NCI-H146 (cell line): ENCODE data around the gene PTPRH.

ENCODE experiments used
- DNase-seq: peaks from one replicate; lab custom pipeline; 2025; lab: John Stamatoyannopoulos, UW

PTPRH gene

GRCh38 chr19:55244004-55244680, 34.8 kb upstream of the PTPRH start:
- DNase-seq, result no peak

- no peak for DNase-seq
These were observed 33.2 kb upstream of the PTPRH start for GRCh38 chr19:55242517-55242916.

GRCh38 chr19:55241935-55242464, 32.7 kb upstream of the PTPRH start:
- no peak for DNase-seq

GRCh38 chr19:55241143-55241934, 32.0 kb upstream of the PTPRH start:
- DNase-seq, result no peak

- no peak for DNase-seq
These were observed 31.4 kb upstream of the PTPRH start for GRCh38 chr19:55240713-55241020.

- DNase-seq, result no peak
These were observed 29.7 kb upstream of the PTPRH start for GRCh38 chr19:55239004-55239403.

- DNase-seq, result no peak
These were observed 28.7 kb upstream of the PTPRH start for GRCh38 chr19:55238030-55238429.

GRCh38 chr19:55232986-55233385, 23.7 kb upstream of the PTPRH start:
- DNase-seq, result no peak

- no peak for DNase-seq
These were observed 22.9 kb upstream of the PTPRH start for GRCh38 chr19:55232286-55232602.

GRCh38 chr19:55231391-55232285, 22.3 kb upstream of the PTPRH start:
- DNase-seq, result no peak

- DNase-seq, result no peak
These were observed 21.5 kb upstream of the PTPRH start for GRCh38 chr19:55230780-55231179.

- DNase-seq, result no peak
These were observed 21.0 kb upstream of the PTPRH start for GRCh38 chr19:55230329-55230728.

- DNase-seq, result no peak
These were observed 20.5 kb upstream of the PTPRH start for GRCh38 chr19:55229789-55230182.

- no peak for DNase-seq
These were observed 20.0 kb upstream of the PTPRH start for GRCh38 chr19:55229145-55229788.

GRCh38 chr19:55228403-55229031, 19.2 kb upstream of the PTPRH start, which contains the start of gene TMEM86B:
TMEM86B (minus strand) TSS chr19:55228763; CDS start chr19:55228741, 22 bp downstream.
- DNase-seq, result no peak

- no peak for DNase-seq
These were observed 18.7 kb upstream of the PTPRH start for GRCh38 chr19:55228015-55228391.

GRCh38 chr19:55227241-55228014, 18.1 kb upstream of the PTPRH start:
- DNase-seq, result no peak

- no peak for DNase-seq
These were observed 17.5 kb upstream of the PTPRH start for GRCh38 chr19:55226788-55227187.

GRCh38 chr19:55226273-55226672, 17.0 kb upstream of the PTPRH start:
- DNase-seq, result no peak

- DNase-seq, result no peak
These were observed 16.2 kb upstream of the PTPRH start for GRCh38 chr19:55225415-55225958.
